ENCODE data around the gene ESD.

DNA sequence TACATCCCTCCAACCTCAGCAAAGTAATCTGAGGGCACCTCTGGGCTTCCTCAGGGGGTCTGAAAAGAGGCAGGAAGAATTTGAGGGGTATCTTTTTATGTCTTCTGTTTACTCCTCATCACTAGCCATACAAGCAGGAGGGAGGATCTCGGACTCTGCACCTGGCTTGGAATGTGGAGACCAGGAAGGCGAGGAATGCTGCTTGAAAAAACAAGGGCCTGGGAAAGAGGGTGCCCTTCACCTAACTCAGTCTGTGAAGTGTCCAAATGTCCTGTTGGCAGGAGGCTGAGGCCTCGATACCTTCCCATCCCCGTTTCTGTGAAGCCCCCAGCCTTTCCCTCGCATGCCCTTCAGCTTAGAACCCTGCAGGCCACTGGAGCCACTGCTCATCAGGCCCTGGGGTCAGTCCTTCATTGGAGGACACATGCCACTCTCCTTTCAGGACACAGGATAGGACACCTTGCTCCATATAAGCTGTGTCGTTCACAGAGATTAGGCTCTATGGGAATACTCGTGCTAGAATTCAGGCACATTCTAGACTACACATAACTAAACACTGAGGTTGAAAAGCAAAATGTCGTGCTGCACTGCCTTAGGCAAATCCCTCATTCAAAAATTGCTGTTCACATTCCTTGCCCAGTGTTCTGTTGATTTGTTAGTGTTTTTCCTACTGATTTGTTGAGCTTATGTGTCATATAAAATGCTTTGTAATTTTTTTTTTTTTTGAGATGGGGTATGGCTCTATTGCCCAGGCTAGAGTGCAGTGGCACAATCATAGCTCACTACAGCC lies 49.7 kb downstream of the ESD start:
- TF ChIP-seq CTCF (IDR thresholded peaks at IDR 0.05) = no peak
- TF ChIP-seq POLR2A (IDR thresholded peaks at IDR 0.05) = no peak
